Fibroblast of the aortic adventitia (primary cell): ENCODE results near the gene PRPF40A. TPM values are rescaled to one million over a fixed set of nuclear protein-coding genes. Genes with fewer than 3 reads are reported as not detected.

Experiments used
- DNase-seq: peaks from one replicate; pipeline ENCODE4 v3.0.0-alpha.2; 2010; ENCODE audit warnings: low read depth
- H3K4me3 ChIP-seq: 2 replicates; pipeline ENCODE4 v1.5.1; 2011; ENCODE audit warnings: low read depth, mild to moderate bottlenecking, control low read depth, low read length, moderate library complexity
- total RNA-seq: library from RNA; depleted of rRNA; stranded (reverse); fragments of >200 nt; gene quantifications from 2 replicates; pipeline ENCODE4 v1.2.3, GENCODE V29; 2012; ENCODE audit warnings: low replicate concordance
- TF ChIP-seq, protein P1 (sequence below): IDR thresholded peaks from 2 replicates; pipeline ENCODE4 v1.5.1; 2011; ENCODE audit warnings: mild to moderate bottlenecking, low read length, control low read depth, inconsistent platforms; ENCODE audit not compliant: insufficient read depth

PRPF40A gene
- total RNA-seq, 1 donor: 113 TPM

DNA sequence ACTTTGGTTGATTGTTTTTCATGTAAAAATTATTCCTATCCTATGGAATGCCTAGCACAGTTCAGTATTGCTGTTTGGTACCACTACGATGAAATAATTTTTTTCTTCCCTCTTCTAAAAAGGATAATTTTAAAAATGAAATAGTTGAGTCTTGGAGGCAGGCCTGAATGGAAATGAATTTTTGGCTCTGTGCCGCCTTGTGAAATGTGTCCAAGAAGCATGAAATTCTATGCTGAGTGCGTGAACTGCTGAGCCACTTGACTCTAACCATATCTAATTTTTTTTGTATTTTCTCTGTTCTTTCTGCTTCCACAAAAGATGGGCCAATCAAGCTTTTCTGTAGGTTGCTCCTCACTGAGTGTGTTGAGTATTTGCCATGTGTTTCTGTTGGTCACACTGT is 95.0 kb downstream of the PRPF40A start:
- H3K4me3 ChIP-seq: no peak overlapping the region
- peak; percentile 22 for DNase-seq
- TF ChIP-seq, protein P1, sequence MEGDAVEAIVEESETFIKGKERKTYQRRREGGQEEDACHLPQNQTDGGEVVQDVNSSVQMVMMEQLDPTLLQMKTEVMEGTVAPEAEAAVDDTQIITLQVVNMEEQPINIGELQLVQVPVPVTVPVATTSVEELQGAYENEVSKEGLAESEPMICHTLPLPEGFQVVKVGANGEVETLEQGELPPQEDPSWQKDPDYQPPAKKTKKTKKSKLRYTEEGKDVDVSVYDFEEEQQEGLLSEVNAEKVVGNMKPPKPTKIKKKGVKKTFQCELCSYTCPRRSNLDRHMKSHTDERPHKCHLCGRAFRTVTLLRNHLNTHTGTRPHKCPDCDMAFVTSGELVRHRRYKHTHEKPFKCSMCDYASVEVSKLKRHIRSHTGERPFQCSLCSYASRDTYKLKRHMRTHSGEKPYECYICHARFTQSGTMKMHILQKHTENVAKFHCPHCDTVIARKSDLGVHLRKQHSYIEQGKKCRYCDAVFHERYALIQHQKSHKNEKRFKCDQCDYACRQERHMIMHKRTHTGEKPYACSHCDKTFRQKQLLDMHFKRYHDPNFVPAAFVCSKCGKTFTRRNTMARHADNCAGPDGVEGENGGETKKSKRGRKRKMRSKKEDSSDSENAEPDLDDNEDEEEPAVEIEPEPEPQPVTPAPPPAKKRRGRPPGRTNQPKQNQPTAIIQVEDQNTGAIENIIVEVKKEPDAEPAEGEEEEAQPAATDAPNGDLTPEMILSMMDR: no peak

DNA sequence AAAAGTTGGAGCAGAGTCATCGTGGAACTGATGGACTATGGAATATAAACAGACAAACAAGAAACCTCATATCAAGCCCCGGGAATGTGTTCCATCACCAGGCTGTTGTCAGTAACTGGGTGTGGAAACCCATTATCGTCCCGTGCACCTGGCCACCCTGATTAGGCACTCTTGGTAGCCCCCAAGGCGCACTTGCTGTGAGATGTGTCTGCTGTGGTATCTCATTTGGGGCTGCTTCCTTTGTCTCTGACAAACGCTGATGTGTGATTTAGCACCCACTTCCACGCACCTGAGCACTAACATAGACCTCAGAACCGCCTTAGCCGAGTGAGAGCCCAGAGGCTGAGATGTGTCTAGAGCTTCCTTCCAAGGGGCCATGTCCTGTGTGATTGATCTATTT is 96.3 kb downstream of the PRPF40A start:
- TF ChIP-seq, protein P1: no peak
- no peak overlapping the region for H3K4me3 ChIP-seq
- no peak for DNase-seq

DNA sequence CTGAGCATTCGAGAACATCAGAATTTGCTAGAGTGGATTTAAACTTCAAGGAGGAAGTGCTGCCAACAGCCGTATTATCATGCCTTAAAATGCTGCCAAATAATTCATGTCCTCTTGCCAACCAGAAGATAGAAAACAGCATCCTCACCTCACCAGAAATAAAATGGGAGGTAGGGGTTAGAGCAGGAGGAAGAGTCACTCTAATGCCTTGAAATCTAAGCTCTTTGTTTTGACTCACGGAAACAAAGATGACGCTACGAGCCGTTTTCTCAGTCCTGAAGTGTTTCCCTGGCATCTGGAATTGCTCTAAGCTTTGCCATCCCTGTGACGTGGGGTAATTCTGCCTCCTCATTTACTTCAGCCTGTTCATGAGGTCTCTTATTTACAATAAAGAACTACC is 97.1 kb downstream of the PRPF40A start:
- DNase-seq: no peak
- no peak overlapping the region for H3K4me3 ChIP-seq
- TF ChIP-seq, protein P1: no peak

DNA sequence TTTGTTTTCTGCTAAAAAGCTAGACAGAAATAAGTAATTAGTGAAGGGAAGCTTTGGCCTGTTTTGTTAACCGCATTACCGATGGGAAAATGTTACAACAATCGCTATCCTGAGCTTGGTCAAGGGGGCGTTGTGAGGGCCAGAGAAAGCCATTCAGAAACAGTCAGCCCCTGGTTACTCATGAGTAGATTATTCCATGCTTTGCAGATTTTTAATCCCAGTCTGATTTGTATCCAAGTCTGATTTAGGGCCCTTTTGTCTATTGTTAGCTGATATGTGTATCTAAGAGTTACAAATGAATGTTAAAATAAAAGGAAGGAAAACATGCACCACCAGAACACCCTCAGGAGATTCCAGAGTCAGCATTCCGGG is 99.1 kb downstream of the PRPF40A start:
- TF ChIP-seq, protein P1: no peak
- no peak overlapping the region for H3K4me3 ChIP-seq
- no peak for DNase-seq

DNA sequence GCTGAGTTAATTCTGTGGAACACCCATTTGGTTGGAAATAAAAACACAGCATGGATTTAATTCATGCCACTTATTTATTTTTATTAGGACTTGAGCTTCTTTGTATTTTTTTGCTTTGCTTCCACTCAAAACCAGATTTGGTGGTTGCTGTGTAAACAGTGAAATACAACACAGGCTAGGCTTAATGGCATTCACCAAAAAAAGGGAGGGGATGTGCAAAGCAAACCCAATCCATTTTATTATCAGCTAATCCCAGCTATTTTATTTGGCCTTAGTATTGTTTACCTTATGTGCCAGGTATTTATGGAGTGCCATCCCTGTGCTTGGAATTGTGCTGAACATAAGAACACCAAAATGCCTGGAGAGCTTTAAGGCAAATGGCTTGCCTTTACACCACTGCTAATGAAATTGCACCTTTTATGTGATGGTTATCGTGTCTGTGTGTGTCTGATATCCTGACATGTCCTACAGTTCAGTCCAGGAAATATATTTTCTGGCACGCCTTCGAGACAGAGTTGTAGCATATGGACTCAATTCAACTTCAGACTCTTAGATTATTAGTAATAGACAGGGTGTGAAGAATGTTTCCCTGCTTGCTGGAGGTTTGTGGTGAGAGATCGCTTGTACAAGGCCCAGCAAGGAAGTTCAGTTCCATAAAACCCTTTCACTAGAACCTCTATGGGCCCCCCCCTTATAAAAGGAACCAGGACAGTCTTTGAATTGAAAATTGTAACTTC is 99.6 kb downstream of the PRPF40A start:
- DNase-seq: no peak
- H3K4me3 ChIP-seq: no peak overlapping the region
- TF ChIP-seq, protein P1: no peak

DNA sequence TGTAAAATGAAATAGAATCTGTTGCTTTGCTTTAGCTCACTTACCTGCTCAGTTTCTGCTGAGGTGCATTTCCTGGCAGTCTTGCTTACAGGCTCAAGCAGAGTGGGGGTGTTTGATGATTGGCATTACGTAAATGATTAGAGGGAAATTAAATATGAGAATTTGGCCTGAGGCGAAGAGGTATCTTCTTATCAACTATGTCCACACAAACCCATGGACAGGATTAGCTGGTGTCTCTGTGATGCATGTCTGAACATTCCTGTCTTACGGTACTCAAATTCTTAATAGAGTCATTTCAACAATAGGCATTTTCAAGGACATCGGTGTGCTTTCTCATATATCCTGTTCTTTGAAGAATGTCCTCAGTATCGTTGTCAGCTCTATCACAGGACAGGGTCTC is 102.1 kb downstream of the PRPF40A start:
- no peak overlapping the region for H3K4me3 ChIP-seq
- TF ChIP-seq, protein P1: no peak
- no peak for DNase-seq

DNA sequence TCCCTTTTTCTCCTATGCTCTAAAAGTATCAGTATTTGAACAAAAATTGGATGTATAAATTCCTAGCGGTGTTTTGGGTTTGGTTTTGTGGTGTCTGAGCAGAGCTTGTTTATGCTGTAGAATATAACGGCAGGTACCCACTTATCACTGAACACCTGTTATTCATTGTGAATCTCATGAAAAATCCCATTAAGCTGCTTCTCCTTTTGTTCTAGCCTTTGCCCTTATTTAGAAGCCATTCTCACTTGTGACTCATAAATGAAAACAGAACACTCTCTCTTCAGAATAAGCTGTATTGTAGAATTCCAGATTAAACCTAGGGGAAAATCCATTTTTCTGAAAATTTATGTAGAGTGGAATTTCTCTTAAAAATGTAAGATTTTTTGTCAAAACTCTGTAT is 104.0 kb downstream of the PRPF40A start:
- peak; percentile 22 for DNase-seq
- TF ChIP-seq, protein P1: no peak
- H3K4me3 ChIP-seq: no peak overlapping the region
